A673 (cell line): Measurements from ENCODE around the gene SCN9A.

Experiments
- CTCF ChIP-seq: fragments of 300-800, 200-600 bp; sonication (generic); conservative IDR thresholded peaks from 2 replicates; pipeline ENCODE4 v1.5.1; 2017; ENCODE audit warnings: low read depth, mild to moderate bottlenecking, antibody characterized with exemption, low read length, moderate library complexity, mixed read lengths
- EZH2 ChIP-seq: fragments of 200-600 bp; sonication (generic); IDR thresholded peaks from 2 replicates; pipeline ENCODE4 v1.6.1; 2017; ENCODE audit warnings: borderline replicate concordance, low read depth, mild to moderate bottlenecking, mixed read lengths, antibody characterized with exemption, low read length; ENCODE audit not compliant: poor library complexity, severe bottlenecking

- TF ChIP-seq CTCF (no peak), EZH2 (no peak)
Observed at GRCh38 chr2:166307326-166307725, 68.4 kb downstream of the SCN9A start.
